ENCODE data around the gene UGCG. TPM values are rescaled to one million over a fixed set of nuclear protein-coding genes. Genes with fewer than 3 reads are reported as not detected.
A peak's percentile ranks its signal among the peaks of the same experiment; 100 is the strongest.

UGCG gene
- total RNA-seq: 10 to 100 TPM in 5 of 6 donors, 1 to 10 TPM in 1; 9.4 to 29.9 (median 12.9) TPM
- 10 to 100 TPM; 14.3 to 14.8 TPM for polyA plus RNA-seq

DNA sequence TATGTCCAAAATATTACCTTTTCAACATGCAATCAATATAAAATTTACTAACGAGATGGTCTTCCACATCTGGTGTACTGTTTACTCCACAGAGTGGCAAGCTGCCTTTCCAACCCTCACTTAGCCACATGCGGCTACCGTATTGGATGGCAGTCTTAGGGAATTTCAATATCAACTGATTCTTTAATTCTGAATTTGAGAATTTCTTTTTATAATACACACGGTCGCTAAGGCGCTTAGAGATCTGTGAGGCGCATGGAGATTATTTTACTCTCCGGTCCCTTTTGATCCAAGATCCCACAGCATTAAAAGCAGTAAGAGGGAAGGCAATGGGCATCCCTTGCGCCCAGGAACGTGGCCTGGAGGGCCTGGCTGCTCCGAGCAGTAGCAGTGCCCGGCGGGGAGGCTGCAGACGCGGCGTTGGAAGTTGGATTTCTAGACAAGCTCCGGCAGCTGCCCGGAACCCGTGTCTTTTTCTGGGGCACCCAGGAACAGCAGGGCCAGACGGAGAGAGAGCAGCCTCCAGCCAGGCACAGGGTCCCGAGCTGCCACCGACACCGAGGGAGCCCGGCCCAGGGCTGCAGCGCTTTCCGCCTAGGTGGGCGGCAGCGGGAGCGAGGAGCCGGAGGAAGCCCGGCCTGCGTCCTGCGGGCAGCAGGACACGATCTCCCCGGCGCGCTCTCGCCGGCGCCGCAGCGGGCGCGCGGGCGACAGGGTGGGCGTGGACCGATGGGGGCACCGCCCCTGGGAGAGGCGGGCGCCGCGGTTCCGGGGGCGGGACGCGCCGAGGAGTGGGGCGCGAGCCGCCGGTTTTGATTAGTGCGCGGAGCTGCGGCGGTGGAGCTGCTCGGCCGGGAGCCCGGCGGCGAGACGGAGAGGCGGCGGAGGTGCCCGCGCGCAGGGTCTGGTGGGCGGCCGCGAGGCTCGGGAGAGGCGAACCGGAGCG lies at the start of gene UGCG:
Gene UGCG, plus strand, starts transcription at position 819 of the 946 bp plus-strand sequence. CDS start 402 bp downstream, outside the sequence.
- ATAC-seq (peak; percentile 92 to 98 (median 96)), FAIRE-seq (no peak), DNase-seq (peak; percentile 87 to 97 (median 91))
- no peaks in the 10 kb centered on the region for H3K9me3 ChIP-seq
- no peaks in the 10 kb centered on the region for H3K36me3 ChIP-seq
- H3K4me3 ChIP-seq: peak within 1 kb of the TSS; percentile 71 to 90 (median 78)
- no peaks in the 10 kb centered on the region for H3K27me3 ChIP-seq
- peaks cover 7 to 24% (median 23%) of the 10 kb centered on the region in 3 donors for H3K4me1 ChIP-seq
- H3K27ac ChIP-seq: peak within 1 kb of the TSS; percentile 90 to 98 (median 91)
- intact Hi-C loops (cut with DNase I): no loop called here
- 0 to 1% methylated on average over 54 to 84 of the region's 84 CpGs for WGBS, 2 donors
- no peak for TF ChIP-seq CTCF (IDR thresholded peaks at IDR 0.05)

DNA sequence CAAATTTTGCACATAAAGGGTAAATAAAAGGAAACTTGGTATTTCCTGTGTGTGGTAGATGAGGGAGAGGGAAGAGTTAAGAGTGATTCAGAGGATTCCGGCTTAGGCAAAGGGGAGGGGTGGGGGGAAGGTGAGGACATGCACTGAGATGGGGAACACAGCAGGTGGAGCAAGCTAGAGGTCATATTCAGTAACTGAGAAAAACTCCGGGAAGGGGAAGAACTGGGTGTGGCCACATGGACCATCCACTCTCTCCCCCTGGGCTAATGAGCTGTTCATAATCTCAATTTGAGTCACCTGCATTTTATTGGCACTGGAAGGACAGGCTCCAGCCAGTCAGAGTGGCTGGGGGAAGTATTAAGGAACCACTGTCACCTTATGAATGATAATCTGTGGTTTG lies 45.1 kb upstream of the UGCG start:
- 8 to 18% methylated on average over 2 of the region's 2 CpGs for WGBS, 2 donors
- Histone ChIP-seq H3K4me3 (no peak overlapping the region), H3K4me1 (peaks cover 0 to 5% (median 0%) of the 10 kb centered on the region in 3 donors), H3K27me3 (no peaks in the 10 kb centered on the region), H3K36me3 (no peaks in the 10 kb centered on the region), H3K9me3 (no peaks in the 10 kb centered on the region), H3K27ac (no peak overlapping the region)
- TF ChIP-seq CTCF (IDR thresholded peaks at IDR 0.05): no peak
- peak in 2 of 6 donors; percentile 17 for DNase-seq
- peak in 3 of 4 donors; percentile 62 to 92 (median 79) for ATAC-seq
- intact Hi-C loops (cut with DNase I): no loop called here
- FAIRE-seq: no peak

DNA sequence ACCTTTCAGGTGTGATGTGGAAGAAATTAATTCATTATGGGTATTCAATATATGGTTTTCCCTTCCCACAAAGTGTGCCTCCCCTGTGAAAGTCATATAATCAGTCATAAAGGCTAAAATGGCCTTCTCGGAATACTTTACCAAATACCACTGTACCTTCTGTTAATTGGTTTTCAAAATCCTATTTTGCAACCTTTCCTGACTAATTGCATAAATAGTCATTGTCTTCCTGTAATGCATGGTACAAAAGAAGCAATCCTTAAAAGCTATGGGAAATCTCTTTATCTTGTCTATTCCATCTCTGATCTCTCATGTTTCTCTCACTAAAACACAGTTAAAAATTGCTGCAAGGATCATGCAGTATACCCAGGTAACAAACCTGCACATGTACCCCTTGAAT lies 44.3 kb upstream of the UGCG start:
- no peaks in the 10 kb centered on the region for H3K36me3 ChIP-seq
- no peak overlapping the region for H3K27ac ChIP-seq
- ATAC-seq (no peak), DNase-seq (no peak), FAIRE-seq (no peak)
- H3K4me3 ChIP-seq: no peak overlapping the region
- no peaks in the 10 kb centered on the region for H3K27me3 ChIP-seq
- no peaks in the 10 kb centered on the region for H3K9me3 ChIP-seq
- 88 to 96% methylated on average over 1 of the region's 1 CpG for WGBS, 2 donors
- intact Hi-C loops (cut with DNase I): no loop called here
- TF ChIP-seq CTCF (IDR thresholded peaks at IDR 0.05): no peak
- H3K4me1 ChIP-seq: peaks cover 0 to 5% (median 0%) of the 10 kb centered on the region in 3 donors

GRCh38 chr9:111853450-111853827 lies 43.2 kb upstream of the UGCG start:
- ATAC-seq (no peak), FAIRE-seq (no peak), DNase-seq (no peak)
- Histone ChIP-seq H3K27ac (no peak overlapping the region), H3K36me3 (no peaks in the 10 kb centered on the region), H3K4me3 (no peak overlapping the region), H3K9me3 (no peaks in the 10 kb centered on the region), H3K27me3 (no peaks in the 10 kb centered on the region), H3K4me1 (peaks cover 0 to 5% (median 0%) of the 10 kb centered on the region in 3 donors)
- TF ChIP-seq CTCF (IDR thresholded peaks at IDR 0.05): no peak
- intact Hi-C loops (cut with DNase I): no loop called here

- 66 to 87% methylated on average over 4 of the region's 4 CpGs for WGBS, 2 donors
These were observed 41.8 kb upstream of the UGCG start for GRCh38 chr9:111854799-111855198.

More at GRCh38 chr9:111854799-111855198, 41.8 kb upstream of the UGCG start:
- no peak for DNase-seq
- no peaks in the 10 kb centered on the region for H3K9me3 ChIP-seq
- no peaks in the 10 kb centered on the region for H3K27me3 ChIP-seq
- H3K36me3 ChIP-seq: no peaks in the 10 kb centered on the region
- no peak for ATAC-seq
- H3K27ac ChIP-seq: no peak overlapping the region
- H3K4me3 ChIP-seq: no peak overlapping the region
- no peak for FAIRE-seq
- TF ChIP-seq CTCF (IDR thresholded peaks at IDR 0.05): no peak
- H3K4me1 ChIP-seq: peaks cover 0 to 5% (median 0%) of the 10 kb centered on the region in 3 donors
- intact Hi-C loops (cut with DNase I): no loop called here
